Breast epithelium (tissue), 4 donors: ENCODE results near the gene FBH1. TPM values are rescaled to one million over a fixed set of nuclear protein-coding genes. Genes with fewer than 3 reads are reported as not detected.
"Not testable (repeated sequence)": the region's sequence is repeated elsewhere in the genome, so short reads cannot be mapped to it uniquely, and the experiment has no call there.

ENCODE experiments used
- DNase-seq, 2 donors: peaks; one replicate each; pipeline ENCODE4 v3.0.0-alpha.2; 2019; ENCODE audit warnings: low spot score in 2 of 2
- H3K27ac ChIP-seq, 2 donors: fragments of 200-600 bp; sonication (generic) in 1 of 2; one replicate each; pipeline ENCODE4 v1.5.1; 2016 to 2019; ENCODE audit warnings: mild to moderate bottlenecking in 1 of 2
- H3K27me3 ChIP-seq, 2 donors: fragments of 200-600 bp; sonication (generic) in 1 of 2; one replicate each; pipeline versions ENCODE4 v1.5.1 to v1.6.0; 2017 to 2019; ENCODE audit warnings: control low read depth in 1 of 2, mild to moderate bottlenecking in 1 of 2
- H3K36me3 ChIP-seq: fragments of 200-600 bp; one replicate; pipeline ENCODE4 v1.5.1; 2019
- H3K4me1 ChIP-seq, 2 donors: fragments of 200-600 bp; sonication (generic); one replicate each; pipeline ENCODE4 v1.5.1; 2016 to 2019; ENCODE audit warnings: control low read depth in 1 of 2
- H3K4me3 ChIP-seq, 3 donors: fragments of 200-600 bp; sonication (generic); 1 replicate in 2 of 3; 2 replicates in 1 of 3; pipeline ENCODE4 v1.5.1; 2016 to 2019; ENCODE audit warnings: mild to moderate bottlenecking in 3 of 3, moderate library complexity in 2 of 3
- H3K9me3 ChIP-seq, 2 donors: fragments of 200-600 bp; sonication (generic) in 1 of 2; one replicate each; pipeline ENCODE4 v1.5.1; 2016 to 2019; ENCODE audit warnings: control low read depth in 1 of 2
- CTCF ChIP-seq, 3 donors: fragments of 450-650 bp; IDR thresholded peaks; one replicate each; pipeline ENCODE4 v1.5.1; 2016 to 2017; ENCODE audit warnings: antibody characterized with exemption in 3 of 3, mild to moderate bottlenecking in 3 of 3, moderate library complexity in 3 of 3
- POLR2A ChIP-seq: fragments of 450-650 bp; IDR thresholded peaks from one replicate; pipeline ENCODE4 v1.6.1; 2016; ENCODE audit warnings: antibody characterized with exemption, mild to moderate bottlenecking, moderate library complexity
- POLR2AphosphoS5 ChIP-seq, 3 donors: sonication (generic); formaldehyde crosslinking; IDR thresholded peaks; one replicate each; pipeline ENCODE4 v1.6.1; 2017; ENCODE audit warnings: antibody characterized with exemption in 3 of 3
- intact Hi-C: fragments of 100-400 bp; cut with DNase I; formaldehyde crosslinking; loops from one replicate; pipeline ENCODE4 v1.15.1; 2023; ENCODE audit warnings: low total_unique reads
- total RNA-seq, 3 donors: library from RNA; depleted of rRNA; stranded (reverse); fragments of >200 nt; gene quantifications; one replicate each; pipeline ENCODE4 v1.1.0, GENCODE V29; 2016

Gene FBH1
- total RNA-seq, 3 donors from 2014 or later, result 91.2 to 115 (median 109) TPM

GRCh38 chr10:5858811-5859210, 31.2 kb upstream of the FBH1 start:
- Histone ChIP-seq H3K9me3 (no peaks in the 10 kb centered on the region), H3K36me3 (no peaks in the 10 kb centered on the region), H3K4me1 (no peaks in the 10 kb centered on the region), H3K4me3 (no peak overlapping the region), H3K27me3 (no peaks in the 10 kb centered on the region), H3K27ac (no peak overlapping the region)
- no peak for DNase-seq
- intact Hi-C loops, result no loop called here
- TF ChIP-seq POLR2A (no peak), POLR2AphosphoS5 (IDR thresholded peaks at IDR 0.05) (no peak)

GRCh38 chr10:5860066-5860465, 30.0 kb upstream of the FBH1 start:
- Histone ChIP-seq H3K27ac (no peak overlapping the region), H3K27me3 (no peaks in the 10 kb centered on the region), H3K36me3 (no peaks in the 10 kb centered on the region), H3K4me3 (no peak overlapping the region), H3K9me3 (no peaks in the 10 kb centered on the region), H3K4me1 (no peaks in the 10 kb centered on the region)
- no peak for DNase-seq
- intact Hi-C loops, result no loop called here
- TF ChIP-seq CTCF (IDR thresholded peaks at IDR 0.05), result no peak
- no peak for TF ChIP-seq POLR2AphosphoS5 (IDR thresholded peaks at IDR 0.05)
- no peak for TF ChIP-seq POLR2A

- Histone ChIP-seq H3K27ac (no peak overlapping the region), H3K4me3 (no peak overlapping the region), H3K4me1 (no peaks in the 10 kb centered on the region), H3K36me3 (no peaks in the 10 kb centered on the region), H3K27me3 (no peaks in the 10 kb centered on the region), H3K9me3 (no peaks in the 10 kb centered on the region)
- intact Hi-C loops, result no loop called here
- no peak for TF ChIP-seq CTCF (IDR thresholded peaks at IDR 0.05)
- TF ChIP-seq POLR2AphosphoS5 (IDR thresholded peaks at IDR 0.05), result no peak
- no peak for TF ChIP-seq POLR2A
- no peak for DNase-seq
Observed at GRCh38 chr10:5862360-5862961, 27.6 kb upstream of the FBH1 start.

GRCh38 chr10:5862981-5863685, 26.9 kb upstream of the FBH1 start:
- H3K4me3 ChIP-seq, H3K4me1 ChIP-seq, DNase-seq, H3K27me3 ChIP-seq, H3K36me3 ChIP-seq, H3K27ac ChIP-seq, H3K9me3 ChIP-seq, intact Hi-C loops: not testable (repeated sequence)

- H3K27ac ChIP-seq, DNase-seq, intact Hi-C loops, H3K4me1 ChIP-seq, H3K9me3 ChIP-seq, H3K27me3 ChIP-seq, H3K36me3 ChIP-seq, H3K4me3 ChIP-seq: not testable (repeated sequence)
Observed at GRCh38 chr10:5866451-5867081, 23.5 kb upstream of the FBH1 start.

DNA sequence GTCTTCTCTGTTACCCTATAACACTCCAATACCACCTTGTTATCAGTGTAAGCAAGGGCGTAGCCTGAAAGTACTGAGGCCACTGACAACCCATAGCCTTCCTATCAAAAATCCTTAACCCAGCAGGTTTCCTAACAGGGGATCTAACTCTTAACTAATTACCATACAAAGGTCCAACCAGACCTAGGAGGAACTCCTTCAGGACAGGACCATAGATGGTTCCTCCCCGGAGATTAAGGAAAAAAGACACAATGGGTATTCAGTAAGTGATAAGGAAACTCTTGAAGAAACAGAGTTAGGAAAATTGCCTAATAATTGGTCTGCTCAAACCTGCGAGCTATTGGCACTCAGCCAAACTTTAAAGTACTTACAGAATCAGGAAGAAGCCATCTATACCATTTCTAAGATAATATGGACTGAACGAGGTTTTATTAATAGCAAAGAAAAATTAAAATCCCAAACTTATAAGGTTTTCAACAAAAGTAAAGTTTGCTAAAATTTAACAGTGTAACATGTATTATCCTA, 22.9 kb upstream of the FBH1 start:
- intact Hi-C loops, H3K4me3 ChIP-seq, H3K36me3 ChIP-seq: not testable (repeated sequence)

DNA sequence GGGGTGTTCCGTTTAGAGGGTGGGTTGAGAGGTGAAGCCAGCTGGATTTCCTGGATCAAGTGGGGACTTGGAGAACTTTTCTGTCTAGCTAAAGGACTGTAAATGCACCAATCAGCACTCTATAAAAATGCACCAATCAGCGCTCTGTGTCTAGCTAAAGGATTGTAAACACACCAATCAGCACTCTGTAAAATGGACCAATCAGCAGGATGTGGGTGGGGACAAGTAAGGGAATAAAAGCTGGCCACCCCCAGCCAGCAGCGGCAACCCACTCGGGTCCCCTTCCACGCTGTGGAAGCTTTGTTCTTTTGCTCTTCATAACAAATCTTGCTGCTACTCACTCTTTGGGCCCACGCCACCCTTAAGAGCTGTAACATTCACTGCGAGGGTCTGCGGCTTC, 21.7 kb upstream of the FBH1 start:
- DNase-seq, H3K36me3 ChIP-seq, H3K9me3 ChIP-seq, H3K4me1 ChIP-seq, H3K27me3 ChIP-seq, H3K4me3 ChIP-seq, intact Hi-C loops: not testable (repeated sequence)
- H3K27ac ChIP-seq, result peak overlapping the region in 1 of 2 donors; percentile 30

More for the DNA sequence above, 22.9 kb upstream of the FBH1 start:
- DNase-seq, H3K9me3 ChIP-seq, H3K27me3 ChIP-seq, H3K27ac ChIP-seq, H3K4me1 ChIP-seq: not testable (repeated sequence)
